SK-N-SH (cell line): Measurements from ENCODE around the gene MYO16. TPM values are rescaled to one million over a fixed set of nuclear protein-coding genes. Genes with fewer than 3 reads are reported as not detected.

ENCODE experiments used
- CTCF ChIA-PET: fragments of 300-600, 350-600 bp; formaldehyde crosslinking; extraction: SDS; loops from one replicate; lab custom pipeline; 2021; lab: Yijun Ruan, JAX
- POLR2A ChIA-PET: fragments of 350-600 bp; sonication (Branson Sonifier 250); formaldehyde crosslinking; extraction: SDS; loops from one replicate; lab custom pipeline; 2020; ENCODE audit warnings: antibody characterized with exemption, inconsistent platforms; lab: Yijun Ruan, JAX
- DNase-seq: peaks from one replicate; pipeline ENCODE4 v3.0.0; 2012
- H2AFZ ChIP-seq: fragments of 200-600 bp; sonication (generic); 2 replicates; pipeline ENCODE4 v1.8.1; 2016; ENCODE audit warnings: antibody characterized with exemption, mild to moderate bottlenecking, low read depth
- H3F3A ChIP-seq: fragments of 200-600 bp; sonication (generic); replicated peaks from 2 replicates; pipeline ENCODE3; 2016; ENCODE audit warnings: antibody characterized with exemption, mild to moderate bottlenecking; ENCODE audit not compliant: insufficient read depth
- H3K27ac ChIP-seq, 2 experiments: fragments of 200-500 bp in 1 of 2; fragments of 200-600 bp in 1 of 2; sonication (Bioruptor generic) in 1 of 2; sonication (generic), shearing (Covaris generic) in 1 of 2; 2 replicates each; pipeline versions ENCODE4 v1.5.1 to v1.6.1; 2014 to 2016; ENCODE audit warnings: low read depth in 2 of 2, inconsistent platforms in 1 of 2, low read length in 1 of 2, mild to moderate bottlenecking in 1 of 2, mixed read lengths in 1 of 2
- H3K27me3 ChIP-seq: fragments of 200-600 bp; sonication (generic), shearing (Covaris generic); 2 replicates; pipeline ENCODE4 v1.6.1; 2016; ENCODE audit warnings: mixed run types; ENCODE audit not compliant: insufficient read depth
- H3K36me3 ChIP-seq, 2 experiments: fragments of 200-500 bp in 1 of 2; fragments of 200-600 bp in 1 of 2; sonication (Bioruptor generic) in 1 of 2; sonication (generic) in 1 of 2; replicated peaks in 1 of 2; 2 replicates each; pipeline versions ENCODE3 to v1.5.1; 2014 to 2016; ENCODE audit warnings: low read length in 1 of 2, mild to moderate bottlenecking in 1 of 2; ENCODE audit not compliant: insufficient read depth in 2 of 2, control insufficient read depth in 1 of 2
- H3K4me1 ChIP-seq, 2 experiments: fragments of 200-500 bp in 1 of 2; fragments of 200-600 bp in 1 of 2; sonication (Bioruptor generic) in 1 of 2; sonication (generic), shearing (Covaris generic) in 1 of 2; 2 replicates each; pipeline versions ENCODE4 v1.5.1 to v1.6.1; 2014 to 2016; ENCODE audit warnings: low read depth in 1 of 2, low read length in 1 of 2, mixed run types in 1 of 2; ENCODE audit not compliant: insufficient read depth in 2 of 2, control insufficient read depth in 1 of 2
- H3K4me2 ChIP-seq: fragments of 200-600 bp; sonication (generic), shearing (Covaris generic); 2 replicates; pipeline ENCODE4 v1.6.1; 2017; ENCODE audit warnings: mixed run types
- H3K4me3 ChIP-seq, 2 experiments: fragments of 200-500 bp in 1 of 2; fragments of 200-600 bp in 1 of 2; sonication (Bioruptor generic) in 1 of 2; sonication (generic), shearing (Covaris generic) in 1 of 2; 2 replicates each; pipeline versions ENCODE4 v1.5.1 to v1.8.1; 2014 to 2016; ENCODE audit warnings: low read depth in 2 of 2, inconsistent platforms in 1 of 2, low read length in 1 of 2, mild to moderate bottlenecking in 1 of 2, mixed read lengths in 1 of 2, moderate library complexity in 1 of 2
- H3K79me2 ChIP-seq: fragments of 200-600 bp; sonication (generic); 2 replicates; pipeline ENCODE4 v1.8.1; 2017; ENCODE audit warnings: mild to moderate bottlenecking; ENCODE audit not compliant: insufficient read depth
- H3K9ac ChIP-seq: fragments of 200-600 bp; sonication (generic); 2 replicates; pipeline ENCODE4 v1.6.1; 2017; ENCODE audit warnings: mixed run types
- H3K9me2 ChIP-seq: fragments of 200-600 bp; sonication (generic); 2 replicates; pipeline ENCODE4 v1.6.1; 2017; ENCODE audit warnings: mixed run types
- H3K9me3 ChIP-seq: fragments of 200-600 bp; sonication (generic); 2 replicates; pipeline ENCODE4 v1.6.1; 2017; ENCODE audit warnings: mixed run types, mild to moderate bottlenecking, moderate library complexity
- H4K20me1 ChIP-seq: fragments of 200-600 bp; sonication (generic); 2 replicates; pipeline ENCODE4 v1.6.1; 2017; ENCODE audit warnings: mild to moderate bottlenecking, mixed run types; ENCODE audit not compliant: insufficient read depth
- EZH2phosphoT487 ChIP-seq: fragments of 200-600 bp; sonication (generic); IDR thresholded peaks from 2 replicates; pipeline ENCODE4 v1.6.1; 2017; ENCODE audit warnings: low read depth, mixed run types, mild to moderate bottlenecking, antibody characterized with exemption, moderate library complexity, borderline replicate concordance
- GATA2 ChIP-seq: sonication (generic); formaldehyde crosslinking; IDR thresholded peaks from 2 replicates; pipeline ENCODE4 v1.5.0; 2020; ENCODE audit warnings: mild to moderate bottlenecking, missing genetic modification reagents
- JUND ChIP-seq: IDR thresholded peaks from 2 replicates; pipeline ENCODE4 v1.4.0; 2012
- NFIC ChIP-seq: IDR thresholded peaks from 2 replicates; pipeline ENCODE4 v1.4.0; 2012; ENCODE audit warnings: borderline replicate concordance
- NRF1 ChIP-seq: IDR thresholded peaks from 2 replicates; pipeline ENCODE4 v1.6.1; 2012; ENCODE audit warnings: low read depth, mild to moderate bottlenecking, low read length
- POLR2AphosphoS5 ChIP-seq: IDR thresholded peaks from 2 replicates; pipeline ENCODE4 v1.6.1; 2012; ENCODE audit warnings: low read depth, low read length
- SIN3A ChIP-seq: IDR thresholded peaks from 2 replicates; pipeline ENCODE4 v1.6.1; 2012; ENCODE audit warnings: low read depth, mild to moderate bottlenecking, low read length, moderate library complexity, borderline replicate concordance
- SMC3 ChIP-seq: IDR thresholded peaks from 2 replicates; pipeline ENCODE4 v1.6.1; 2012; ENCODE audit warnings: low read depth, low read length, improper control_type of control experiment
- TAF1 ChIP-seq: IDR thresholded peaks from 2 replicates; pipeline ENCODE4 v1.6.1; 2012; ENCODE audit warnings: low read depth, mild to moderate bottlenecking, low read length, moderate library complexity, borderline replicate concordance
- TCF12 ChIP-seq: IDR thresholded peaks from 2 replicates; pipeline ENCODE4 v1.4.0; 2012
- USF1 ChIP-seq: IDR thresholded peaks from 2 replicates; pipeline ENCODE4 v1.4.0; 2012; ENCODE audit warnings: low read depth, borderline replicate concordance
- YY1 ChIP-seq: IDR thresholded peaks from 2 replicates; pipeline ENCODE4 v1.4.0; 2012; ENCODE audit warnings: low read depth, mild to moderate bottlenecking
- ZBTB33 ChIP-seq: IDR thresholded peaks from 2 replicates; pipeline ENCODE4 v1.4.0; 2012; ENCODE audit warnings: low read depth, borderline replicate concordance
- WGBS: methylation state at CpG from one replicate; pipeline ENCODE4 v1.1.6; 2017; ENCODE audit warnings: low lambda C conversion rate; 5-methylcytosine and 5-hydroxymethylcytosine counted together
- polyA plus RNA-seq, 3 experiments: library from polyadenylated mRNA; depleted of rRNA; stranded (reverse); fragments of >200 nt; gene quantifications; 2 replicates each; pipeline ENCODE4 v1.2.3, GENCODE V29; 2012
- TF ChIP-seq, protein P1 (sequence below): fragments of 200-600 bp; sonication (generic); IDR thresholded peaks from 2 replicates; pipeline ENCODE4 v1.6.1; 2017; ENCODE audit warnings: antibody characterized with exemption, mild to moderate bottlenecking, moderate library complexity

Gene MYO16
- polyA plus RNA-seq, 1 of the 3 experiments (the other 2 are of a cell fraction), result 0.07 TPM

DNA sequence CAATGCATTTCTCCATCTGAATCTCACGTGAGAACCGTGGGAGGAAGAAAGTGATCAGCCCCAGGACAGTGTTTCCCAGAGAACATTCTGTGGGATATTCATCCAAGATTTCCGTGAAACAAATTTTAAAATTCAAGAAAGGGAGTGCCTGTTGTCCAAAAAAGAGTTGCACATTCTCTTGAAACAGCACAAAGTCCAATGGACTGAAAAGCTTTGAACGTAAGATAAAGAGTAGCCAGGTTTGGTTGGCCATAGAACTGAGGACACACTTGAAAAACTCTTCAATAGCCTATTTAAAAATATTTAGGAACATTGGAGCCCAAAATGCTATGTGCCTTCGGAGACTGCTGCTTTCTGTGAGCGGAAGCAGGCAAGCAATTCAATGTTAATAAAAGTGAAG is 353.9 kb downstream of the MYO16 start (continued):
- no peak for TF ChIP-seq POLR2AphosphoS5
- no peak for TF ChIP-seq SMC3
- TF ChIP-seq USF1, result no peak

- no peaks in the 10 kb centered on the region for H3K79me2 ChIP-seq
- no peaks in the 10 kb centered on the region for H3K9me2 ChIP-seq
- no peaks in the 10 kb centered on the region for H3K9me3 ChIP-seq
- H3K27me3 ChIP-seq, result no peaks in the 10 kb centered on the region
- H3K27ac ChIP-seq, result no peak overlapping the region
- H4K20me1 ChIP-seq, result no peaks in the 10 kb centered on the region
- WGBS, result 75% methylated on average over 7 of the region's 7 CpGs
- TF ChIP-seq NFIC (no peak), GATA2 (CRISPR knock-in tag) (no peak), TAF1 (no peak), EZH2phosphoT487 (no peak), SIN3A (no peak), TCF12 (no peak), YY1 (no peak), JUND (no peak), ZBTB33 (no peak), USF1 (no peak), NRF1 (no peak)
- TF ChIP-seq, protein P1, sequence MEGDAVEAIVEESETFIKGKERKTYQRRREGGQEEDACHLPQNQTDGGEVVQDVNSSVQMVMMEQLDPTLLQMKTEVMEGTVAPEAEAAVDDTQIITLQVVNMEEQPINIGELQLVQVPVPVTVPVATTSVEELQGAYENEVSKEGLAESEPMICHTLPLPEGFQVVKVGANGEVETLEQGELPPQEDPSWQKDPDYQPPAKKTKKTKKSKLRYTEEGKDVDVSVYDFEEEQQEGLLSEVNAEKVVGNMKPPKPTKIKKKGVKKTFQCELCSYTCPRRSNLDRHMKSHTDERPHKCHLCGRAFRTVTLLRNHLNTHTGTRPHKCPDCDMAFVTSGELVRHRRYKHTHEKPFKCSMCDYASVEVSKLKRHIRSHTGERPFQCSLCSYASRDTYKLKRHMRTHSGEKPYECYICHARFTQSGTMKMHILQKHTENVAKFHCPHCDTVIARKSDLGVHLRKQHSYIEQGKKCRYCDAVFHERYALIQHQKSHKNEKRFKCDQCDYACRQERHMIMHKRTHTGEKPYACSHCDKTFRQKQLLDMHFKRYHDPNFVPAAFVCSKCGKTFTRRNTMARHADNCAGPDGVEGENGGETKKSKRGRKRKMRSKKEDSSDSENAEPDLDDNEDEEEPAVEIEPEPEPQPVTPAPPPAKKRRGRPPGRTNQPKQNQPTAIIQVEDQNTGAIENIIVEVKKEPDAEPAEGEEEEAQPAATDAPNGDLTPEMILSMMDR, result no peak
- DNase-seq, result no peak
- no peaks in the 10 kb centered on the region for H3F3A ChIP-seq
- H3K4me1 ChIP-seq, result no peaks in the 10 kb centered on the region; a peak in 2 of 4 replicates
- no peak overlapping the region for H3K9ac ChIP-seq
- H3K36me3 ChIP-seq, result no peaks in the 10 kb centered on the region
- ChIA-PET POLR2A (no interaction called here), CTCF (no interaction called here)
- H3K4me3 ChIP-seq, result no peak overlapping the region
- no peak overlapping the region for H2AFZ ChIP-seq
- H3K4me2 ChIP-seq, result no peak overlapping the region
These were observed 355.0 kb downstream of the MYO16 start for GRCh38 chr13:108984251-108984920.
